Loucy (cell line): ENCODE data around the gene CCDC3.

Experiments used
- H2AFZ ChIP-seq: fragments of 200-600 bp; sonication (generic); 2 replicates; pipeline ENCODE4 v1.6.0; 2016; ENCODE audit warnings: antibody characterized with exemption, mild to moderate bottlenecking, low read length, moderate library complexity
- H3F3A ChIP-seq: fragments of 200-600 bp; 2 replicates; pipeline ENCODE4 v1.6.0; 2016; ENCODE audit warnings: antibody characterized with exemption, low read depth, mild to moderate bottlenecking
- H3K27me3 ChIP-seq: fragments of 200-600 bp; sonication (generic); 2 replicates; pipeline ENCODE4 v1.6.1; 2014; ENCODE audit warnings: low read length, mild to moderate bottlenecking; ENCODE audit not compliant: insufficient read depth, poor library complexity, severe bottlenecking
- H3K36me3 ChIP-seq: fragments of 200-600 bp; sonication (generic); 2 replicates; pipeline ENCODE4 v1.6.1; 2016; ENCODE audit warnings: low read length; ENCODE audit not compliant: insufficient read depth
- H3K4me1 ChIP-seq: fragments of 200-600 bp; sonication (generic); 2 replicates; pipeline ENCODE4 v1.5.1; 2014; ENCODE audit warnings: low read length, mild to moderate bottlenecking; ENCODE audit not compliant: insufficient read depth, poor library complexity, severe bottlenecking
- H3K4me2 ChIP-seq: fragments of 200-600 bp; sonication (generic); 2 replicates; pipeline ENCODE4 v1.6.0; 2014; ENCODE audit warnings: antibody characterized with exemption, low read length, low read depth, mild to moderate bottlenecking; ENCODE audit not compliant: poor library complexity, severe bottlenecking
- H3K4me3 ChIP-seq: fragments of 200-600 bp; sonication (generic); 2 replicates; pipeline ENCODE4 v1.5.1; 2014; ENCODE audit warnings: low read length, mild to moderate bottlenecking, mixed read lengths; ENCODE audit not compliant: poor library complexity, severe bottlenecking
- H3K79me2 ChIP-seq: fragments of 200-600 bp; sonication (generic); 2 replicates; pipeline ENCODE4 v1.6.1; 2014; ENCODE audit warnings: low read length; ENCODE audit not compliant: insufficient read depth
- H3K9ac ChIP-seq: fragments of 200-600 bp; sonication (generic); 2 replicates; pipeline ENCODE4 v1.6.0; 2014; ENCODE audit warnings: mild to moderate bottlenecking, low read depth, low read length, moderate library complexity; ENCODE audit not compliant: poor library complexity, severe bottlenecking
- H3K9me2 ChIP-seq: fragments of 200-600 bp; sonication (generic); replicated peaks from 2 replicates; pipeline ENCODE4 v1.6.1; 2016; ENCODE audit warnings: low read depth, low read length, mixed read lengths
- H3K9me3 ChIP-seq: fragments of 200-600 bp; sonication (generic); 2 replicates; pipeline ENCODE4 v1.6.1; 2014; ENCODE audit warnings: mild to moderate bottlenecking, antibody characterized with exemption, low read length, low read depth; ENCODE audit not compliant: insufficient read depth
- H4K20me1 ChIP-seq: fragments of 200-600 bp; sonication (generic); 2 replicates; pipeline ENCODE4 v1.6.0; 2014; ENCODE audit warnings: antibody characterized with exemption, low read length, mild to moderate bottlenecking; ENCODE audit not compliant: insufficient read depth, poor library complexity, severe bottlenecking
- CTCF ChIP-seq: fragments of 200-600 bp; sonication (generic); conservative IDR thresholded peaks from 2 replicates; pipeline ENCODE4 v1.5.1; 2014; ENCODE audit warnings: mild to moderate bottlenecking, antibody characterized with exemption, low read length
- EZH2phosphoT487 ChIP-seq: fragments of 200-600 bp; IDR thresholded peaks from 2 replicates; pipeline ENCODE4 v1.6.1; 2018; ENCODE audit warnings: antibody characterized with exemption, mild to moderate bottlenecking, moderate library complexity, borderline replicate concordance

Gene CCDC3

GRCh38 chr10:12921163-12921562 is 80.3 kb downstream of the CCDC3 start:
- Histone ChIP-seq H3K27me3 (no peaks in the 10 kb centered on the region), H3K9ac (no peak overlapping the region), H2AFZ (no peak overlapping the region), H4K20me1 (no peaks in the 10 kb centered on the region), H3K36me3 (no peaks in the 10 kb centered on the region), H3K9me2 (no peaks in the 10 kb centered on the region; the same call in 1 of the 2 replicates), H3K4me1 (no peaks in the 10 kb centered on the region), H3K4me3 (no peak overlapping the region), H3K9me3 (no peaks in the 10 kb centered on the region), H3F3A (no peaks in the 10 kb centered on the region), H3K4me2 (no peak overlapping the region), H3K79me2 (no peaks in the 10 kb centered on the region)
- TF ChIP-seq CTCF (no peak), EZH2phosphoT487 (no peak)

- Histone ChIP-seq H3K4me2 (no peak overlapping the region), H3K9me3 (no peaks in the 10 kb centered on the region), H3F3A (no peaks in the 10 kb centered on the region), H3K79me2 (no peaks in the 10 kb centered on the region), H4K20me1 (no peaks in the 10 kb centered on the region), H2AFZ (no peak overlapping the region), H3K9ac (no peak overlapping the region), H3K4me1 (no peaks in the 10 kb centered on the region), H3K27me3 (no peaks in the 10 kb centered on the region), H3K9me2 (no peaks in the 10 kb centered on the region), H3K36me3 (no peaks in the 10 kb centered on the region), H3K4me3 (no peak overlapping the region)
- TF ChIP-seq CTCF (no peak), EZH2phosphoT487 (no peak)
Measured at GRCh38 chr10:12919574-12919973, 81.9 kb downstream of the CCDC3 start.

GRCh38 chr10:12916587-12916986 is 84.9 kb downstream of the CCDC3 start:
- no peaks in the 10 kb centered on the region for H3K9me3 ChIP-seq
- H2AFZ ChIP-seq: no peak overlapping the region
- no peaks in the 10 kb centered on the region for H3K9me2 ChIP-seq
- H3K9ac ChIP-seq: no peak overlapping the region
- no peaks in the 10 kb centered on the region for H3K36me3 ChIP-seq
- no peak for TF ChIP-seq EZH2phosphoT487
- no peak for TF ChIP-seq CTCF
- H3K27me3 ChIP-seq: no peaks in the 10 kb centered on the region
- no peaks in the 10 kb centered on the region for H3F3A ChIP-seq
- no peaks in the 10 kb centered on the region for H3K79me2 ChIP-seq
- no peak overlapping the region for H3K4me3 ChIP-seq
- no peaks in the 10 kb centered on the region for H3K4me1 ChIP-seq
- no peak overlapping the region for H3K4me2 ChIP-seq
- H4K20me1 ChIP-seq: no peaks in the 10 kb centered on the region
